Trophoblast cell (in vitro differentiated cells and primary cell): ENCODE results near the gene WDR27.

ENCODE experiments used
- DNase-seq, 2 donors: peaks; one replicate each; pipeline ENCODE4 v3.0.0-alpha.2; 2016
- H2AFZ ChIP-seq: 2 replicates; pipeline ENCODE4 v1.6.1; 2013; ENCODE audit warnings: low read length, moderate library complexity, mild to moderate bottlenecking; ENCODE audit not compliant: insufficient read depth, poor library complexity
- H2AK5ac ChIP-seq: 2 replicates; pipeline ENCODE4 v1.6.1; 2013; ENCODE audit warnings: mild to moderate bottlenecking, low read length
- H2BK120ac ChIP-seq: 2 replicates; pipeline ENCODE4 v1.6.1; 2013; ENCODE audit warnings: low read length, mild to moderate bottlenecking, moderate library complexity; ENCODE audit not compliant: insufficient read depth, poor library complexity
- H2BK12ac ChIP-seq: 2 replicates; pipeline ENCODE4 v1.6.1; 2013; ENCODE audit warnings: mild to moderate bottlenecking, low read length, moderate library complexity
- H2BK5ac ChIP-seq: 2 replicates; pipeline ENCODE4 v1.6.1; 2013; ENCODE audit warnings: low read length, low read depth, moderate library complexity, mild to moderate bottlenecking; ENCODE audit not compliant: poor library complexity
- H3K14ac ChIP-seq: 2 replicates; pipeline ENCODE4 v1.6.1; 2013; ENCODE audit warnings: mild to moderate bottlenecking, low read length
- H3K18ac ChIP-seq: 2 replicates; pipeline ENCODE4 v1.6.1; 2013; ENCODE audit warnings: mild to moderate bottlenecking, low read length
- H3K23ac ChIP-seq: 2 replicates; pipeline ENCODE4 v1.6.1; 2013; ENCODE audit warnings: low read length
- H3K27ac ChIP-seq: 2 replicates; pipeline ENCODE4 v1.5.1; 2013; ENCODE audit warnings: low read depth, mild to moderate bottlenecking, inconsistent platforms, low read length, moderate library complexity
- H3K27me3 ChIP-seq: 2 replicates; pipeline ENCODE4 v1.6.1; 2013; ENCODE audit warnings: inconsistent platforms, mild to moderate bottlenecking, low read length, moderate library complexity; ENCODE audit not compliant: insufficient read depth
- H3K36me3 ChIP-seq, 2 experiments: 1 replicate in 1 of 2; 2 replicates in 1 of 2; pipeline ENCODE4 v1.6.1; 2013; ENCODE audit warnings: low read length in 2 of 2, mild to moderate bottlenecking in 2 of 2, moderate library complexity in 1 of 2; ENCODE audit not compliant: insufficient read depth in 2 of 2, control insufficient read depth in 1 of 2
- H3K4ac ChIP-seq: 2 replicates; pipeline ENCODE4 v1.6.1; 2013; ENCODE audit warnings: low read depth, mild to moderate bottlenecking, low read length, moderate library complexity
- H3K4me1 ChIP-seq, 2 experiments: 1 replicate in 1 of 2; 2 replicates in 1 of 2; pipeline ENCODE4 v1.6.1; 2013; ENCODE audit warnings: low read length in 2 of 2, mild to moderate bottlenecking in 2 of 2, moderate library complexity in 1 of 2; ENCODE audit not compliant: insufficient read depth in 2 of 2, control insufficient read depth in 1 of 2
- H3K4me2 ChIP-seq: 2 replicates; pipeline ENCODE4 v1.6.1; 2013; ENCODE audit warnings: inconsistent platforms, mild to moderate bottlenecking, low read length, moderate library complexity
- H3K4me3 ChIP-seq: 2 replicates; pipeline ENCODE4 v1.5.1; 2013; ENCODE audit warnings: mild to moderate bottlenecking, low read depth, low read length, inconsistent platforms
- H3K79me1 ChIP-seq: one replicate; pipeline ENCODE4 v1.6.1; 2013; ENCODE audit warnings: low read length
- H3K79me2 ChIP-seq: 2 replicates; pipeline ENCODE4 v1.6.1; 2013; ENCODE audit warnings: low read length, mild to moderate bottlenecking; ENCODE audit not compliant: control insufficient read depth, insufficient read depth, poor library complexity
- H3K9ac ChIP-seq: 2 replicates; pipeline ENCODE4 v1.6.1; 2013; ENCODE audit warnings: mild to moderate bottlenecking, low read length
- H3K9me3 ChIP-seq: 2 replicates; pipeline ENCODE4 v1.6.1; 2013; ENCODE audit warnings: low read depth, mild to moderate bottlenecking, control low read depth, inconsistent platforms, low read length; ENCODE audit not compliant: insufficient read depth
- H4K12ac ChIP-seq: 2 replicates; pipeline ENCODE4 v1.6.1; 2013; ENCODE audit warnings: low read depth, mild to moderate bottlenecking, low read length, moderate library complexity
- H4K8ac ChIP-seq: 2 replicates; pipeline ENCODE4 v1.6.1; 2013; ENCODE audit warnings: low read depth, mild to moderate bottlenecking, low read length, moderate library complexity
- H4K91ac ChIP-seq: one replicate; pipeline ENCODE4 v1.6.1; 2013; ENCODE audit warnings: low read depth, mild to moderate bottlenecking, low read length, moderate library complexity
- WGBS: extraction: QIAGEN DNeasy Blood & Tissue Kit; methylation state at CpG from one replicate; pipeline ENCODE4 v1.1.7; 2013; ENCODE audit warnings: missing lambda C conversion rate; ENCODE audit not compliant: insufficient read length, insufficient coverage; ENCODE audit errors: extremely low coverage; 5-methylcytosine and 5-hydroxymethylcytosine counted together

The WDR27 gene

GRCh38 chr6:169654598-169655391 is 47.0 kb downstream of the WDR27 start:
- Histone ChIP-seq H3K4me1 (no peaks in the 10 kb centered on the region), H2AK5ac (no peak overlapping the region), H3K4me3 (no peak overlapping the region), H3K4ac (no peak overlapping the region), H3K9ac (no peak overlapping the region), H2BK5ac (no peak overlapping the region), H2AFZ (no peak overlapping the region), H3K27ac (no peak overlapping the region), H4K8ac (no peak overlapping the region), H3K79me1 (no peaks in the 10 kb centered on the region), H3K79me2 (no peaks in the 10 kb centered on the region), H3K27me3 (no peaks in the 10 kb centered on the region), H4K91ac (no peak overlapping the region), H3K14ac (no peak overlapping the region), H3K36me3 (peaks cover 41 to 47% of the 10 kb centered on the region in 2 experiments), H4K12ac (no peak overlapping the region), H3K9me3 (peaks cover 9% of the 10 kb centered on the region), H2BK120ac (no peak overlapping the region), H3K18ac (no peak overlapping the region), H2BK12ac (no peak overlapping the region), H3K4me2 (no peak overlapping the region), H3K23ac (no peak overlapping the region)
- peak in 1 of 2 donors; percentile 23 for DNase-seq
- WGBS = no CpG with 5 or more reads among the region's 46 CpGs

- H3K36me3 ChIP-seq = peaks cover 34 to 40% of the 10 kb centered on the region in 2 experiments
- H3K14ac ChIP-seq = no peak overlapping the region
- H3K4me1 ChIP-seq = no peaks in the 10 kb centered on the region
- no peak overlapping the region for H2AK5ac ChIP-seq
- H2BK120ac ChIP-seq = no peak overlapping the region
- H3K4me3 ChIP-seq = no peak overlapping the region
- no peaks in the 10 kb centered on the region for H3K27me3 ChIP-seq
- no peak overlapping the region for H3K27ac ChIP-seq
- no peak overlapping the region for H2BK5ac ChIP-seq
- no peak overlapping the region for H4K91ac ChIP-seq
- H3K4me2 ChIP-seq = no peak overlapping the region
- no peaks in the 10 kb centered on the region for H3K79me2 ChIP-seq
- H4K8ac ChIP-seq = no peak overlapping the region
- H3K79me1 ChIP-seq = no peaks in the 10 kb centered on the region
- DNase-seq = no peak
- no peak overlapping the region for H3K9ac ChIP-seq
- H2AFZ ChIP-seq = no peak overlapping the region
- no peak overlapping the region for H3K23ac ChIP-seq
- no peak overlapping the region for H4K12ac ChIP-seq
- H3K9me3 ChIP-seq = peaks cover 9% of the 10 kb centered on the region
- no peak overlapping the region for H3K4ac ChIP-seq
- no peak overlapping the region for H3K18ac ChIP-seq
- no CpG with 5 or more reads among the region's 6 CpGs for WGBS
- H2BK12ac ChIP-seq = no peak overlapping the region
Observed at GRCh38 chr6:169653691-169654090, 48.1 kb downstream of the WDR27 start.

GRCh38 chr6:169652896-169653295 is 48.9 kb downstream of the WDR27 start:
- H4K91ac ChIP-seq = no peak overlapping the region
- H3K79me1 ChIP-seq = no peaks in the 10 kb centered on the region
- H3K4me2 ChIP-seq = no peak overlapping the region
- no peaks in the 10 kb centered on the region for H3K79me2 ChIP-seq
- no peaks in the 10 kb centered on the region for H3K27me3 ChIP-seq
- no peak overlapping the region for H3K14ac ChIP-seq
- H4K8ac ChIP-seq = no peak overlapping the region
- no peak overlapping the region for H4K12ac ChIP-seq
- H2BK5ac ChIP-seq = no peak overlapping the region
- H3K4me1 ChIP-seq = no peaks in the 10 kb centered on the region
- no peak overlapping the region for H2BK12ac ChIP-seq
- no peak overlapping the region for H3K9ac ChIP-seq
- H3K27ac ChIP-seq = no peak overlapping the region
- H3K23ac ChIP-seq = no peak overlapping the region
- peaks cover 32 to 36% of the 10 kb centered on the region in 2 experiments for H3K36me3 ChIP-seq
- H2AFZ ChIP-seq = no peak overlapping the region
- no peak for DNase-seq
- H3K9me3 ChIP-seq = peaks cover 9% of the 10 kb centered on the region
- no peak overlapping the region for H2AK5ac ChIP-seq
- H3K4me3 ChIP-seq = no peak overlapping the region
- no peak overlapping the region for H3K4ac ChIP-seq
- no peak overlapping the region for H3K18ac ChIP-seq
- no CpG with 5 or more reads among the region's 11 CpGs for WGBS
- no peak overlapping the region for H2BK120ac ChIP-seq

GRCh38 chr6:169651498-169651897 is 50.3 kb downstream of the WDR27 start:
- Histone ChIP-seq H3K14ac (no peak overlapping the region), H2AK5ac (no peak overlapping the region), H4K91ac (no peak overlapping the region), H4K8ac (no peak overlapping the region), H3K36me3 (peaks cover 27 to 28% of the 10 kb centered on the region in 2 experiments), H3K9me3 (peaks cover 7% of the 10 kb centered on the region), H3K4me2 (no peak overlapping the region), H2BK12ac (no peak overlapping the region), H2BK120ac (no peak overlapping the region), H2AFZ (no peak overlapping the region), H4K12ac (no peak overlapping the region), H2BK5ac (no peak overlapping the region), H3K27me3 (no peaks in the 10 kb centered on the region), H3K23ac (no peak overlapping the region), H3K79me2 (no peaks in the 10 kb centered on the region), H3K18ac (no peak overlapping the region), H3K27ac (no peak overlapping the region), H3K4me3 (no peak overlapping the region), H3K79me1 (no peaks in the 10 kb centered on the region), H3K4ac (no peak overlapping the region), H3K9ac (no peak overlapping the region), H3K4me1 (peaks cover 0 to 3% of the 10 kb centered on the region in 2 experiments)
- DNase-seq = no peak
- no CpG with 5 or more reads among the region's 12 CpGs for WGBS
